Measurements from ENCODE around the gene ADGRL3.
"Not testable (repeated sequence)": the region's sequence is repeated elsewhere in the genome, so short reads cannot be mapped to it uniquely, and the experiment has no call there.

ADGRL3 gene

GRCh38 chr4:61373901-61374440 lies 173.8 kb downstream of the ADGRL3 start:
- no peaks in the 10 kb centered on the region for H3K36me3 ChIP-seq (ENCODE audit: control insufficient read depth, insufficient read depth, low read length)
- H3K27me3 ChIP-seq (replicated peaks; ENCODE audit: control insufficient read depth, insufficient read depth, low read length, poor library complexity, severe bottlenecking) = no peaks in the 10 kb centered on the region
- no peak overlapping the region for H3K27ac ChIP-seq (ENCODE audit: insufficient read depth, low read length, poor library complexity, severe bottlenecking)
- DNase-seq = no peak
- no peaks in the 10 kb centered on the region for H3K9me3 ChIP-seq (ENCODE audit: control insufficient read depth, low read length)
- no peaks in the 10 kb centered on the region for H3K4me1 ChIP-seq (ENCODE audit: control insufficient read depth, insufficient read depth, low read length, poor library complexity, severe bottlenecking)
- H3K4me3 ChIP-seq (ENCODE audit: insufficient read depth, low read depth, low read length, poor library complexity, severe bottlenecking) = no peak overlapping the region

- no peak for DNase-seq
- no peak overlapping the region for H3K4me3 ChIP-seq (ENCODE audit: insufficient read depth, low read depth, low read length, poor library complexity, severe bottlenecking)
- no peaks in the 10 kb centered on the region for H3K9me3 ChIP-seq (ENCODE audit: control insufficient read depth, low read length)
- no peak overlapping the region for H3K27ac ChIP-seq (ENCODE audit: insufficient read depth, low read length, poor library complexity, severe bottlenecking)
- no peaks in the 10 kb centered on the region for H3K4me1 ChIP-seq (ENCODE audit: control insufficient read depth, insufficient read depth, low read length, poor library complexity, severe bottlenecking)
- H3K27me3 ChIP-seq (replicated peaks; ENCODE audit: control insufficient read depth, insufficient read depth, low read length, poor library complexity, severe bottlenecking) = no peaks in the 10 kb centered on the region
- H3K36me3 ChIP-seq (ENCODE audit: control insufficient read depth, insufficient read depth, low read length) = no peaks in the 10 kb centered on the region
Measured at GRCh38 chr4:61374447-61374891, 174.3 kb downstream of the ADGRL3 start.

- Histone ChIP-seq H3K9me3 (ENCODE audit: control insufficient read depth, low read length) (no peaks in the 10 kb centered on the region), H3K27me3 (replicated peaks; ENCODE audit: control insufficient read depth, insufficient read depth, low read length, poor library complexity, severe bottlenecking) (no peaks in the 10 kb centered on the region), H3K4me3 (ENCODE audit: insufficient read depth, low read depth, low read length, poor library complexity, severe bottlenecking) (no peak overlapping the region), H3K36me3 (ENCODE audit: control insufficient read depth, insufficient read depth, low read length) (no peaks in the 10 kb centered on the region), H3K27ac (ENCODE audit: insufficient read depth, low read length, poor library complexity, severe bottlenecking) (no peak overlapping the region), H3K4me1 (ENCODE audit: control insufficient read depth, insufficient read depth, low read length, poor library complexity, severe bottlenecking) (no peaks in the 10 kb centered on the region)
- no peak for DNase-seq
Measured at GRCh38 chr4:61375301-61375700, 175.2 kb downstream of the ADGRL3 start.

- no peak overlapping the region for H3K4me3 ChIP-seq (ENCODE audit: insufficient read depth, low read depth, low read length, poor library complexity, severe bottlenecking)
- DNase-seq = no peak
- no peaks in the 10 kb centered on the region for H3K27me3 ChIP-seq (replicated peaks; ENCODE audit: control insufficient read depth, insufficient read depth, low read length, poor library complexity, severe bottlenecking)
- H3K27ac ChIP-seq (ENCODE audit: insufficient read depth, low read length, poor library complexity, severe bottlenecking) = no peak overlapping the region
- no peaks in the 10 kb centered on the region for H3K4me1 ChIP-seq (ENCODE audit: control insufficient read depth, insufficient read depth, low read length, poor library complexity, severe bottlenecking)
- no peaks in the 10 kb centered on the region for H3K36me3 ChIP-seq (ENCODE audit: control insufficient read depth, insufficient read depth, low read length)
- no peaks in the 10 kb centered on the region for H3K9me3 ChIP-seq (ENCODE audit: control insufficient read depth, low read length)
Measured at GRCh38 chr4:61376301-61376700, 176.2 kb downstream of the ADGRL3 start.

- H3K4me1 ChIP-seq (ENCODE audit: control insufficient read depth, insufficient read depth, low read length, poor library complexity, severe bottlenecking) = no peaks in the 10 kb centered on the region
Measured at GRCh38 chr4:61379406-61379805, 179.3 kb downstream of the ADGRL3 start.

GRCh38 chr4:61380865-61381264 lies 180.7 kb downstream of the ADGRL3 start:
- DNase-seq = no peak
- Histone ChIP-seq H3K4me1 (ENCODE audit: control insufficient read depth, insufficient read depth, low read length, poor library complexity, severe bottlenecking) (no peaks in the 10 kb centered on the region), H3K27ac (ENCODE audit: insufficient read depth, low read length, poor library complexity, severe bottlenecking) (no peak overlapping the region), H3K4me3 (ENCODE audit: insufficient read depth, low read depth, low read length, poor library complexity, severe bottlenecking) (no peak overlapping the region), H3K36me3 (ENCODE audit: control insufficient read depth, insufficient read depth, low read length) (no peaks in the 10 kb centered on the region), H3K27me3 (replicated peaks; ENCODE audit: control insufficient read depth, insufficient read depth, low read length, poor library complexity, severe bottlenecking) (no peaks in the 10 kb centered on the region), H3K9me3 (ENCODE audit: control insufficient read depth, low read length) (no peaks in the 10 kb centered on the region)

More at GRCh38 chr4:61379406-61379805, 179.3 kb downstream of the ADGRL3 start:
- Histone ChIP-seq H3K27me3 (replicated peaks; ENCODE audit: control insufficient read depth, insufficient read depth, low read length, poor library complexity, severe bottlenecking) (no peaks in the 10 kb centered on the region), H3K4me3 (ENCODE audit: insufficient read depth, low read depth, low read length, poor library complexity, severe bottlenecking) (no peak overlapping the region), H3K27ac (ENCODE audit: insufficient read depth, low read length, poor library complexity, severe bottlenecking) (no peak overlapping the region), H3K9me3 (ENCODE audit: control insufficient read depth, low read length) (no peaks in the 10 kb centered on the region), H3K36me3 (ENCODE audit: control insufficient read depth, insufficient read depth, low read length) (no peaks in the 10 kb centered on the region)
- no peak for DNase-seq

GRCh38 chr4:61385256-61385655 lies 185.1 kb downstream of the ADGRL3 start:
- no peaks in the 10 kb centered on the region for H3K36me3 ChIP-seq (ENCODE audit: control insufficient read depth, insufficient read depth, low read length)
- H3K4me1 ChIP-seq (ENCODE audit: control insufficient read depth, insufficient read depth, low read length, poor library complexity, severe bottlenecking) = no peaks in the 10 kb centered on the region
- no peak overlapping the region for H3K4me3 ChIP-seq (ENCODE audit: insufficient read depth, low read depth, low read length, poor library complexity, severe bottlenecking)
- H3K27me3 ChIP-seq (replicated peaks; ENCODE audit: control insufficient read depth, insufficient read depth, low read length, poor library complexity, severe bottlenecking) = no peaks in the 10 kb centered on the region
- no peaks in the 10 kb centered on the region for H3K9me3 ChIP-seq (ENCODE audit: control insufficient read depth, low read length)
- DNase-seq = no peak
- H3K27ac ChIP-seq (ENCODE audit: insufficient read depth, low read length, poor library complexity, severe bottlenecking) = no peak overlapping the region

GRCh38 chr4:61387372-61387771 lies 187.2 kb downstream of the ADGRL3 start:
- DNase-seq; H3K36me3 ChIP-seq (ENCODE audit: control insufficient read depth, insufficient read depth, low read length): not testable (repeated sequence)

GRCh38 chr4:61389640-61390039 lies 189.5 kb downstream of the ADGRL3 start:
- no peaks in the 10 kb centered on the region for H3K36me3 ChIP-seq (ENCODE audit: control insufficient read depth, insufficient read depth, low read length)
- H3K27me3 ChIP-seq (replicated peaks; ENCODE audit: control insufficient read depth, insufficient read depth, low read length, poor library complexity, severe bottlenecking) = no peaks in the 10 kb centered on the region
- no peak overlapping the region for H3K27ac ChIP-seq (ENCODE audit: insufficient read depth, low read length, poor library complexity, severe bottlenecking)
- no peak overlapping the region for H3K4me3 ChIP-seq (ENCODE audit: insufficient read depth, low read depth, low read length, poor library complexity, severe bottlenecking)
- no peaks in the 10 kb centered on the region for H3K4me1 ChIP-seq (ENCODE audit: control insufficient read depth, insufficient read depth, low read length, poor library complexity, severe bottlenecking)
- no peaks in the 10 kb centered on the region for H3K9me3 ChIP-seq (ENCODE audit: control insufficient read depth, low read length)
- no peak for DNase-seq

More at GRCh38 chr4:61387372-61387771, 187.2 kb downstream of the ADGRL3 start:
- not testable (repeated sequence) for H3K9me3 ChIP-seq (ENCODE audit: control insufficient read depth, low read length); H3K27me3 ChIP-seq (replicated peaks; ENCODE audit: control insufficient read depth, insufficient read depth, low read length, poor library complexity, severe bottlenecking); H3K27ac ChIP-seq (ENCODE audit: insufficient read depth, low read length, poor library complexity, severe bottlenecking); H3K4me1 ChIP-seq (ENCODE audit: control insufficient read depth, insufficient read depth, low read length, poor library complexity, severe bottlenecking); H3K4me3 ChIP-seq (ENCODE audit: insufficient read depth, low read depth, low read length, poor library complexity, severe bottlenecking)

GRCh38 chr4:61395754-61396153 lies 195.6 kb downstream of the ADGRL3 start:
- DNase-seq = no peak
- H3K4me3 ChIP-seq (ENCODE audit: insufficient read depth, low read depth, low read length, poor library complexity, severe bottlenecking) = no peak overlapping the region

More at GRCh38 chr4:61395754-61396153, 195.6 kb downstream of the ADGRL3 start:
- Histone ChIP-seq H3K4me1 (ENCODE audit: control insufficient read depth, insufficient read depth, low read length, poor library complexity, severe bottlenecking) (no peaks in the 10 kb centered on the region), H3K9me3 (ENCODE audit: control insufficient read depth, low read length) (no peaks in the 10 kb centered on the region), H3K27ac (ENCODE audit: insufficient read depth, low read length, poor library complexity, severe bottlenecking) (no peak overlapping the region), H3K27me3 (replicated peaks; ENCODE audit: control insufficient read depth, insufficient read depth, low read length, poor library complexity, severe bottlenecking) (no peaks in the 10 kb centered on the region), H3K36me3 (ENCODE audit: control insufficient read depth, insufficient read depth, low read length) (no peaks in the 10 kb centered on the region)
